Measurements from ENCODE around the gene RAB35. TPM values are rescaled to one million over a fixed set of nuclear protein-coding genes. Genes with fewer than 3 reads are reported as not detected.

Gene RAB35
- total RNA-seq, 5 donors from 2014 or later (not counting 1 experiment from before 2014, with no cell fraction given), result 34.0 to 76.5 (median 60.6) TPM

DNA sequence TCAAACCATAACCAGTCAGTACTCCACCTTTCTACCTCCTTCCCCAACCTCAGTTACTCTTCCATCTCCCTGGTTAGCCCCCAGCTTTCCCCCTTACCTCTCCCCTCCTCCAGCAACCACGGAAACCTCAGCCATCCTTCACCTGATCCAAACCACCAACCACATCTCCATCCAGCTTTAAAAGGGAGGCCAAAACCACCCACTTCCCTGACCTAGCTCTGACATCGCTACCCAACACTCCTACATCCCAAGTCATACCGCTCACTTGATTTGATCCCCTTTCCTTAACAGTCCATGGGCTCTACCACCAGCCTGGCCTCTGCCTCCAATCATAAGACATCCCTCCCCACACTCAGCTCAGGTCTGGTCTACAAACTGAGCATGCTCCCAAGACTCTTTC, 1.5 kb downstream of the RAB35 start:
- Histone ChIP-seq H3K4me1 (ENCODE audit: control insufficient read depth in 1 of 2, extremely low read depth in 1 of 2, insufficient read depth in 2 of 2, low read length in 2 of 2) (peaks cover 38 to 71% of the 10 kb centered on the region in 2 experiments), H3K36me3 (ENCODE audit: control insufficient read depth in 2 of 2, extremely low read depth in 1 of 2, insufficient read depth in 1 of 2, low read length in 1 of 2) (peaks cover 0 to 8% of the 10 kb centered on the region in 2 donors), H3K27me3 (replicated peaks in 1 of 2; ENCODE audit: control insufficient read depth in 2 of 2, extremely low read depth in 1 of 2, insufficient read depth in 2 of 2, low read length in 1 of 2) (no peaks in the 10 kb centered on the region), H3K4me3 (ENCODE audit: control insufficient read depth in 1 of 2, extremely low read depth in 1 of 2, low read length in 1 of 2) (peak overlapping the region; percentile 64 to 78), H3K9me3 (no peaks in the 10 kb centered on the region), H3K27ac (ENCODE audit: low read length) (no peak overlapping the region)
- Mint-ChIP-seq H3K27ac (peak overlapping the region; percentile 84 to 89), H3K4me1 (peaks cover 75 to 85% (median 79%) of the 10 kb centered on the region in 3 donors), H3K4me3 (peak overlapping the region; percentile 92 to 96 (median 94)), H3K9me3 (no peaks in the 10 kb centered on the region), H3K27me3 (no peaks in the 10 kb centered on the region), H3K36me3 (peaks cover 22% of the 10 kb centered on the region)
- ChIA-PET POLR2A (interaction anchor here (0.5 to 1.1 kb wide), 5 partner anchors 83 to 187 kb away, joined by 3 to 4 read pairs (median 3); partner anchors contain the start of gene SIRT4 (in 1 of the 2)), CTCF (interaction anchor here in 1 of 2 donors (1.1 kb wide), 1 partner anchor 28 kb away, joined by 4 read pairs; no protein-coding TSS in a partner anchor)
- ATAC-seq (replicated peaks in 1 of 4) (no peak), DNase-seq (no peak)
- 11% methylated on average over 3 of the region's 3 CpGs for WGBS (ENCODE audit: insufficient coverage)

DNA sequence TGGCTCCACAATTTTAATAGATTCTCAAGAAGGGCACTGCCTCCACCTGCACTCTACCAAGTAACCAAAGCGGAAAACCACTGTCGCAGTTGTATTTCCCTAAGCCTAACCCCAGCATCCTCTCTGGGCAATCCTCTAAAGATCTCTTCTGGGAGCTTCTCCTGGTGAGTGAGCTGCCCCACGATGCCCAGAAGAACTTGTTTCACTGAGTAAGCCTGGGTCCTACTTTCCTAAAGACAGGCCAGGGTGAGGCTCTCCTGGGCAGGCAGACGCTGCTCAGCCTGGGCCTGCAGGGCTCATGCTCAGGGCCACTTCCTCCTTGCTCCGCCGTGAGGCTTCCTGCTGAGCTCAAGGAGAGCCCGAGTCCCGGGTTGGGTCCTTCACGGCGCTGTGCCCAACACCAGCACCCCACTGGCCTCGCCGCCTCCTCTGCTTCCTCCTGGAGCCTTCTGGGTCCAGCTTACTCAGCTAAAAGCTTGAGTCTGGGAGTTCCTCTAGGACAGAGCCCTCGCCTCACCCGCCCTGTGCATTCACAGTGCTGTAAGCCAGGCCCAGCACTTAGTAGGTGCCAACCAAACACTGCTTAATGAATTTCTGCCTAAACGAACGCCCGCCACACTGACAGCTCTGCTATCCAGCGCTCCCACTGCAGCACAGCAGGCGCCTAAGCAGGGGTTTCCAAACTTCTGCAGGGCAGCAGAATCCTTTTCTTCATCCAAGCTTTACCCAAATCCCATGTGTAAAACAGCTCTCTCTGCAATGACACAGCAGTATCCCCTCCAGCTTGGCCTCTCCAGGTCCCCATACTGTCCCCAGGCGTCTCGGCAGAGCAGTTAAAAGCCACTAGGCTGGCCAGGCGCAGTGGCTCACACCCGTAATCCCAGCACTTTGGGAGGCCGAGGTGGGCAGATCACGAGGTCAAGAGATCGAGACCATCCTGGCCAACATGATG, 5.7 kb downstream of the RAB35 start:
- peak overlapping the region; percentile 83 to 87 for H3K27ac Mint-ChIP-seq
- WGBS (ENCODE audit: insufficient coverage), result 27% methylated on average over 25 of the region's 26 CpGs
- H3K9me3 ChIP-seq, result no peaks in the 10 kb centered on the region
- peaks cover 34% of the 10 kb centered on the region for H3K36me3 Mint-ChIP-seq
- ChIA-PET CTCF (interaction anchor here in 1 of 2 donors (0.5 to 1.7 kb wide), 2 partner anchors 24 to 25 kb away, joined by 3 to 12 read pairs; no protein-coding TSS in a partner anchor), POLR2A (interaction anchor here (0.5 to 1.4 kb wide), 5 partner anchors 13 to 775 kb away, joined by 3 to 4 read pairs (median 3); partner anchors contain the start of gene RPLP0 (in 1 of the 2))
- peaks cover 7 to 26% of the 10 kb centered on the region in 2 donors for H3K36me3 ChIP-seq (ENCODE audit: control insufficient read depth in 2 of 2, extremely low read depth in 1 of 2, insufficient read depth in 1 of 2, low read length in 1 of 2)
- H3K27me3 Mint-ChIP-seq, result no peaks in the 10 kb centered on the region
- DNase-seq (peak in 34 of 35 experiments; percentile 25 to 66 (median 39)), ATAC-seq (replicated peaks in 1 of 4) (peak; percentile 82 to 91 (median 86))
- no peaks in the 10 kb centered on the region for H3K9me3 Mint-ChIP-seq
- H3K27me3 ChIP-seq (replicated peaks in 1 of 2; ENCODE audit: control insufficient read depth in 2 of 2, extremely low read depth in 1 of 2, insufficient read depth in 2 of 2, low read length in 1 of 2), result no peaks in the 10 kb centered on the region
- H3K4me3 Mint-ChIP-seq, result peak overlapping the region; percentile 44 to 80 (median 67)
- H3K4me1 ChIP-seq (ENCODE audit: control insufficient read depth in 1 of 2, extremely low read depth in 1 of 2, insufficient read depth in 2 of 2, low read length in 2 of 2), result peaks cover 34 to 71% of the 10 kb centered on the region in 2 experiments
- peak overlapping the region; percentile 35 for H3K4me3 ChIP-seq (ENCODE audit: control insufficient read depth in 1 of 2, extremely low read depth in 1 of 2, low read length in 1 of 2)
- peaks cover 71 to 79% (median 75%) of the 10 kb centered on the region in 3 donors for H3K4me1 Mint-ChIP-seq
- peak overlapping the region; percentile 60 for H3K27ac ChIP-seq (ENCODE audit: low read length)

DNA sequence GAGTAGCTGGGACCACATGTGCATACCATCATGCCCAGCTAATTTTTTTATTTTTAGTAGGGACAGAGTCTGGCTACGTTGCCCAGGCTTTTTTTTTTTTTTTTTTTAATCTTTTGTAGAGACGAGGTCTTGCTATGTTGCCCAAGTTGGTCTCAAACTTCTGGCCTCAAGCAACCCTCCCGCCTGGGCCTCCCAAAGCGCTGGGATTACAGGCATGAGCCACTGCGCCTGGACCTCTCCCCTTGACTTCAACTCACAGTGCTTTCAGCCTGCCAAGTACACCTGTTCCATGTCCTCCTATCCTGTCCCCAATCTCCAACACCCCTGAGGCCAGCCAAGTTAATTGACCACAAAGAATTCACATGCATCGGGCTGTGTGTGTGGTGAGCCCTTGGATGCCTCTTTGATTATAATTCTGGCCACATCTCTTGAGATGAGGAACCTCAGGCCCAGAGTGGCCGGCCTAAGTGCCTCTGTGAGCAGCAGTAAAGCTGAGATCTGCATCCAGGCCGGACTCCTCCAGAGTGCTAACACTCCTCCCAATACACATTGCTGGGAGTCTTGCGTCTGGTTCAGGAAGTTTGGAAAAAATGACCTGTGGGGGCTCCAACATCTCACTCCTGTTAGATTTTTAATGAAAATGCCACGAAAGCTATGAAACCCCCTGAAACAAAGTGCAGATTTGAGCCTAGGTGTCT, 6.8 kb downstream of the RAB35 start:
- ATAC-seq (replicated peaks in 1 of 4), result no peak
- Mint-ChIP-seq H3K27me3 (no peaks in the 10 kb centered on the region), H3K36me3 (peaks cover 32% of the 10 kb centered on the region), H3K4me3 (peak overlapping the region in 1 of 3 donors; percentile 80), H3K27ac (no peak overlapping the region), H3K9me3 (no peaks in the 10 kb centered on the region), H3K4me1 (peaks cover 66 to 74% (median 70%) of the 10 kb centered on the region in 3 donors)
- Histone ChIP-seq H3K4me3 (ENCODE audit: control insufficient read depth in 1 of 2, extremely low read depth in 1 of 2, low read length in 1 of 2) (no peak overlapping the region), H3K27me3 (replicated peaks in 1 of 2; ENCODE audit: control insufficient read depth in 2 of 2, extremely low read depth in 1 of 2, insufficient read depth in 2 of 2, low read length in 1 of 2) (no peaks in the 10 kb centered on the region), H3K36me3 (ENCODE audit: control insufficient read depth in 2 of 2, extremely low read depth in 1 of 2, insufficient read depth in 1 of 2, low read length in 1 of 2) (peaks cover 11 to 34% of the 10 kb centered on the region in 2 donors), H3K9me3 (no peaks in the 10 kb centered on the region), H3K4me1 (ENCODE audit: control insufficient read depth in 1 of 2, extremely low read depth in 1 of 2, insufficient read depth in 2 of 2, low read length in 2 of 2) (peaks cover 23 to 60% of the 10 kb centered on the region in 2 experiments), H3K27ac (ENCODE audit: low read length) (no peak overlapping the region)
- 99% methylated on average over 8 of the region's 10 CpGs for WGBS (ENCODE audit: insufficient coverage)
- CTCF ChIA-PET, result interaction anchor here (0.6 to 1.7 kb wide), 4 partner anchors 9 to 702 kb away, joined by 3 to 12 read pairs (median 4); no protein-coding TSS in a partner anchor
- DNase-seq, result no peak
- POLR2A ChIA-PET, result interaction anchor here in 1 of 2 donors (0.6 kb wide), 1 partner anchor 14 kb away, joined by 3 read pairs; no protein-coding TSS in a partner anchor

DNA sequence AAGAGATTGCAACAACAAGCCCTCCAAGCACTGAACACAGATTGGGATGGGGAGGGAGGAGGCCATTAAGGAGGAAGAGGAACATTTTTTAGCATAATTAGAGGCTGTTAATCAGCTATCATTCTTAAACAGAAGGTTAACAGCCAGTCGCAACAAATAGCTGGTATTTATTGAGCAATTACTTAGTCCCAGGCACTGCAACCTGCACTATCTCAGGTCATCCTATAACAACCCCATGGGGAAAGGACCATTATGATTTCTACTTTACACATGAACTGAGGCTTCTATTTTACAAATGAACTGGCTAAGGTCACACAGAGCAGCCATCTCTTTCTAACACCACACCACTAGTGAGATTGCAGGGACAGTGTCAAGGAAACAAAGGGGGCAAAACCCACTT, 10.4 kb downstream of the RAB35 start:
- Mint-ChIP-seq H3K4me1 (peaks cover 44 to 62% (median 61%) of the 10 kb centered on the region in 3 donors), H3K27ac (peak overlapping the region in 1 of 2 donors; percentile 16), H3K9me3 (no peaks in the 10 kb centered on the region), H3K4me3 (no peak overlapping the region), H3K27me3 (no peaks in the 10 kb centered on the region), H3K36me3 (peaks cover 31% of the 10 kb centered on the region)
- Histone ChIP-seq H3K4me3 (ENCODE audit: control insufficient read depth in 1 of 2, extremely low read depth in 1 of 2, low read length in 1 of 2) (no peak overlapping the region), H3K27me3 (replicated peaks in 1 of 2; ENCODE audit: control insufficient read depth in 2 of 2, extremely low read depth in 1 of 2, insufficient read depth in 2 of 2, low read length in 1 of 2) (no peaks in the 10 kb centered on the region), H3K4me1 (ENCODE audit: control insufficient read depth in 1 of 2, extremely low read depth in 1 of 2, insufficient read depth in 2 of 2, low read length in 2 of 2) (peaks cover 16 to 56% of the 10 kb centered on the region in 2 experiments), H3K36me3 (ENCODE audit: control insufficient read depth in 2 of 2, extremely low read depth in 1 of 2, insufficient read depth in 1 of 2, low read length in 1 of 2) (peaks cover 21 to 57% of the 10 kb centered on the region in 2 donors), H3K9me3 (no peaks in the 10 kb centered on the region), H3K27ac (ENCODE audit: low read length) (no peak overlapping the region)
- ATAC-seq (replicated peaks in 1 of 4) (no peak), DNase-seq (no peak)
- WGBS (ENCODE audit: insufficient coverage), result no CpG with 5 or more reads among the region's 1 CpG
- CTCF ChIA-PET, result no interaction called here
- POLR2A ChIA-PET, result no interaction called here

- POLR2A ChIA-PET, result no interaction called here
- ATAC-seq (replicated peaks in 1 of 4) (no peak), DNase-seq (no peak)
- Histone ChIP-seq H3K4me1 (ENCODE audit: control insufficient read depth in 1 of 2, extremely low read depth in 1 of 2, insufficient read depth in 2 of 2, low read length in 2 of 2) (peaks cover 4 to 44% of the 10 kb centered on the region in 2 experiments), H3K9me3 (no peaks in the 10 kb centered on the region), H3K27me3 (replicated peaks in 1 of 2; ENCODE audit: control insufficient read depth in 2 of 2, extremely low read depth in 1 of 2, insufficient read depth in 2 of 2, low read length in 1 of 2) (no peaks in the 10 kb centered on the region), H3K27ac (ENCODE audit: low read length) (no peak overlapping the region), H3K36me3 (ENCODE audit: control insufficient read depth in 2 of 2, extremely low read depth in 1 of 2, insufficient read depth in 1 of 2, low read length in 1 of 2) (peaks cover 26 to 83% of the 10 kb centered on the region in 2 donors), H3K4me3 (ENCODE audit: control insufficient read depth in 1 of 2, extremely low read depth in 1 of 2, low read length in 1 of 2) (no peak overlapping the region)
- WGBS (ENCODE audit: insufficient coverage), result 94% methylated on average over 13 of the region's 13 CpGs
- Mint-ChIP-seq H3K36me3 (peaks cover 28% of the 10 kb centered on the region), H3K27me3 (no peaks in the 10 kb centered on the region), H3K4me3 (no peak overlapping the region), H3K27ac (no peak overlapping the region), H3K4me1 (peaks cover 23 to 49% (median 47%) of the 10 kb centered on the region in 3 donors), H3K9me3 (no peaks in the 10 kb centered on the region)
- CTCF ChIA-PET, result no interaction called here
Observed at GRCh38 chr12:120103371-120103770, 13.2 kb downstream of the RAB35 start.

DNA sequence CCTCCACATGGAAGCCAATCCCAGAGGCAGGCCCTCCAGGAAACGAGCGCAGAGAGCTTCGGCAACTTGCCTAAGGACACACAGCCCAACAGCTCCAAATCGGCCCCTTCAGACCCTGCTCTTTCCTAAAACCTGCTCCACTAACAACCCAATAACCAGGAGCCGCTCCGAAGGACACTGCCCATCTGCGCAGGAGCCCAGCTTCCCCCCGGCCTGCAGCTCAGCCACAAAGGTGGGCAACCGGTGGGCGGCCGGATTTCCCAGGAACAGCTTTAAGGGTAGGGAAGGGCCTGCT, 13.6 kb downstream of the RAB35 start:
- no peak for ATAC-seq (replicated peaks in 1 of 4)
- Mint-ChIP-seq H3K27me3 (no peaks in the 10 kb centered on the region), H3K4me1 (peaks cover 19 to 45% (median 43%) of the 10 kb centered on the region in 3 donors), H3K27ac (no peak overlapping the region), H3K4me3 (no peak overlapping the region), H3K9me3 (no peaks in the 10 kb centered on the region), H3K36me3 (peaks cover 24% of the 10 kb centered on the region)
- WGBS (ENCODE audit: insufficient coverage), result 94% methylated on average over 11 of the region's 11 CpGs
- POLR2A ChIA-PET, result interaction anchor here in 1 of 2 donors (0.5 kb wide), 1 partner anchor 100 kb away, joined by 4 read pairs; no protein-coding TSS in a partner anchor
- CTCF ChIA-PET, result interaction anchor here in 1 of 2 donors (0.6 kb wide), 1 partner anchor 17 kb away, joined by 4 read pairs; no protein-coding TSS in a partner anchor
- H3K9me3 ChIP-seq, result no peaks in the 10 kb centered on the region
- no peak overlapping the region for H3K4me3 ChIP-seq (ENCODE audit: control insufficient read depth in 1 of 2, extremely low read depth in 1 of 2, low read length in 1 of 2)
- H3K36me3 ChIP-seq (ENCODE audit: control insufficient read depth in 2 of 2, extremely low read depth in 1 of 2, insufficient read depth in 1 of 2, low read length in 1 of 2), result peaks cover 28 to 83% of the 10 kb centered on the region in 2 donors
- H3K4me1 ChIP-seq (ENCODE audit: control insufficient read depth in 1 of 2, extremely low read depth in 1 of 2, insufficient read depth in 2 of 2, low read length in 2 of 2), result peaks cover 0 to 43% of the 10 kb centered on the region in 2 experiments
- H3K27ac ChIP-seq (ENCODE audit: low read length), result no peak overlapping the region
- DNase-seq, result no peak
- H3K27me3 ChIP-seq (replicated peaks in 1 of 2; ENCODE audit: control insufficient read depth in 2 of 2, extremely low read depth in 1 of 2, insufficient read depth in 2 of 2, low read length in 1 of 2), result no peaks in the 10 kb centered on the region
